Head of caudate nucleus (tissue), 42 donors: ENCODE results near the gene MTM1.

Experiments
- DNase-seq, 42 donors: peaks; one replicate each; pipeline versions ENCODE4 v3.0.0 to v3.0.0-alpha.2; 2020 to 2021; ENCODE audit warnings: mixed read lengths in 7 of 42
- intact Hi-C: fragments of 100-400 bp; cut with DNase I; formaldehyde crosslinking; loops from one replicate; pipeline ENCODE4 v1.15.0; 2022

MTM1 gene

DNA sequence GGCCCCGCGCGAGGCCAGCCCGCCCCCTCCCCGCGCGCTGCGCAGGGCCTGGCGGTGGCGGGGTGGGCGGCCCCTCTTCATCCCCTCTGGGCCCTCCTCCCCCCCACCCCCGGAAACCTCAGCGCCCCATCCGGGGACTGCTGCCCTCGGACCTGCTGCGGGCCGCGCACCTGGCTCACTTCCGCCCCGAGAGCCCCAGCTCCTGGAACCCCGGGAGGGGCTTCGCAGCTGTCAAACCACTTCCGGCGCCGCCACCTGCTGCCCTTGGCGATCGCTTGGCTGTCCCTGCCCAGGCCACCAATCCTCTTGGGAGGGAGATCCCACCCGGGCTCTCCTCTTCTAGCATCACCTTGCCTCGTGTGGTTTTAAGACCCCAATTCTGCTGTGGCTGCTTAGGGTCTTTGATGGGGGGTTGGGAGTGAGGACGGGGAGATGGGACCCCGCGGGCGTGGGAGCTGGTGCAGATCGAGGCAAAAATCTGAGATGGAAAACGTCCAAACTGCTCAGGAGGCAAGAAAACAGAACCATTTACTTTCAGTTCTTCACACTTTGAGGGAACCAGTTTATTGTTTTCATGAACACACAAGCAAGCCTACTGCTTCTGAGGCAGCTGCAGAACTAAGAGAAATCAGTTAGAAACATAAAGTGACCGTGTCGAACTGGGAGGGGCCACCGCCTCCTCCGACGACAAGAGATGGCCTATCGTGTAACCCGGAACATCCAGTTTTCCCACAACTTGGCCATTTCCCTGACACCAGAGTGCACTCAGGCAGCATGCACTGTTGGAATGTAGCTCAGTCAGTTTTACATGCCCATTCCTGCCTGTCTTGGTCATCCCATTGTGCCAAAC, 125.5 kb downstream of the MTM1 start:
- peak in 28 of 42 donors; percentile 4 to 58 (median 28) for DNase-seq
- intact Hi-C loops: no loop called here

DNA sequence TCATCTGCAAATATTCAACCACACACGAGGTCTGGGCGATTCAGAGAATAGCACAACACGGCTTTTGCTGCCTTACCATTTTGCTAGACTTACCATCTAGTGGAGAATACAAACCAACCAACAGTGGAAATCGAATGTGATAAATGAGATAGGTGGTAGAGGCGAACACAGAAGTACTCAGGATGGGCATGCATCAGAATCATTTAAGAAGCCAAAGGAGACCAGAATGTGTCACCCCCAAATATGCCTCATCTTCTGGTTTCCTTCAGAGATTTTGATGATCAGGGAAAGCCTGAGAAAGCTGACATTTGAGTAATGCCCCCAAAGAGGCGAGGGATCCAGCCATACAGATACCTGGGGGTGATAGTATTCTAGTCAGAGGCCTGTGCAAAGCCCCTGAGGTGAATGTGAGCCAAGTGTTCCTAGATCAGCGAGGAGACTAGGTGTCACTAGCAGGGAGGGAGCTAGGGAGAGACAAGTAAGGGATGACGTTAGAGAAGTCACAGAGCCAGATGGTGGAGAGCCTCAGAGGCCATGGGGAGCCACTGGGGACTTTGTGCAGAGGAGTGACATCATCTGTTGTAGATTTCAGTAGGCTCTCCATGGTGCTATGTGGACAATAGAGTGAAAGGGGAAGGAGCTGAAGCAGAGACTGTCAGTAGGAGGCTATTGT, 126.5 kb downstream of the MTM1 start:
- intact Hi-C loops: no loop called here
- no peak for DNase-seq

DNA sequence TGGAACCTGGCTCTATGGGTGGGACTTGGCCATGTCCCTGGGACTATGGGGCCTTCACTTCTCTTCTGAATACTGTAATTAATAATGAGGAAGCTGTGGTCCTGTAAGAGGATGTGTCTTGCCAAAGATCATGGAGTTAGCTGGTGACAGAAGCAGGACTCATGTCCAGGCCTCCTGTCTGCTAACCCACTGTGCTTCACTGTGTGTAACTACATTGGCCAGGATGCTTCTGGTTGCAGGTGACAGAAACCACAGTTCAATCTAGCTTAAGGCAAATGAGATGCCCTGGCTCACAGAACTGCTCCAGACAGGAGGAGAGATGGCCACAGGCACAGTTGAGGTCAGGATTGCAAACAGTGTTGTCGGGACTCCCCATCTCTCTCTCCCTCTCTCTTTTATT, 127.9 kb downstream of the MTM1 start:
- intact Hi-C loops: no loop called here
- no peak for DNase-seq

- DNase-seq: no peak
- intact Hi-C loops: no loop called here
These were observed 128.4 kb downstream of the MTM1 start for GRCh38 chrX:150696866-150697265.

GRCh38 chrX:150697641-150698040, 129.2 kb downstream of the MTM1 start:
- intact Hi-C loops: no loop called here

DNA sequence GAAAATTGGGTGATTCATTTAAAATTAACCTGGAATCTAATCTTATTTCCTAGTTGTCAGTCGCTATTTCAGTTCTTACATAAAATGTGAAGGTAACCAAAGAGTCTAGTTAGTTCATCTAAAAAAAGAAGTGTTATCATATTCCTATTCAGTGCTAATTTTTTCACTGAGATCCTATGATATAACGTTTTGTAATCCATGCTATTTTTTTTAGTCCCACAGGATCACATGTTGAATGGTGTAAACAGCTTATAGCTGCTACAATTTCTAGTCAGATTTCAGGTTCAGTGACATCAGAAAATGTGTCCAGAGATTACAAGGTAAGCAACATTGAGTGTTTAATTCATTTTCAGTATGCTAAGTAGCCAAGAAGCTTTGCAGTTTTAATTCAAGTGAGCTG, 130.6 kb downstream of the MTM1 start:
- no peak for DNase-seq
- intact Hi-C loops: no loop called here

More at GRCh38 chrX:150697641-150698040, 129.2 kb downstream of the MTM1 start:
- DNase-seq: no peak

DNA sequence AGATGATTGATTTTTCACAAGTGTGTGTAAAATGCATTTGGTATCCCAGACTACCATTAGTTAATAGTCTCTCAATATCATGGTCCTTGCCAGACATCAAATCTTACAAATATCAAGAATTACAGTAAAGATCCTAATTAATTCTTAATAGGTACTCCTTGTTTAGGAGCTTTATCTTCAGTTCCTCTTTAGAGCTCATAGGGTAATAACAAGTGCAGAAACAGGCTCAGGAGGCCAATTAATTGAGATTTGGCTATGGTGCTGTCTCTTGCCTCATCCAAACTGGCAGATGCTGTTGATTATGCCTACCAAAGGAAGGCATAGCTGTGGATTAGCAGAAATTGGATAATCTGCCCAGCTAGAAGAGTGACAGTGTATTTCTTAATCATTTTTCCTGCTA, 131.7 kb downstream of the MTM1 start:
- DNase-seq: no peak
- intact Hi-C loops: no loop called here

- DNase-seq: no peak
- intact Hi-C loops: no loop called here
These were observed 133.0 kb downstream of the MTM1 start for GRCh38 chrX:150701377-150701776.

DNA sequence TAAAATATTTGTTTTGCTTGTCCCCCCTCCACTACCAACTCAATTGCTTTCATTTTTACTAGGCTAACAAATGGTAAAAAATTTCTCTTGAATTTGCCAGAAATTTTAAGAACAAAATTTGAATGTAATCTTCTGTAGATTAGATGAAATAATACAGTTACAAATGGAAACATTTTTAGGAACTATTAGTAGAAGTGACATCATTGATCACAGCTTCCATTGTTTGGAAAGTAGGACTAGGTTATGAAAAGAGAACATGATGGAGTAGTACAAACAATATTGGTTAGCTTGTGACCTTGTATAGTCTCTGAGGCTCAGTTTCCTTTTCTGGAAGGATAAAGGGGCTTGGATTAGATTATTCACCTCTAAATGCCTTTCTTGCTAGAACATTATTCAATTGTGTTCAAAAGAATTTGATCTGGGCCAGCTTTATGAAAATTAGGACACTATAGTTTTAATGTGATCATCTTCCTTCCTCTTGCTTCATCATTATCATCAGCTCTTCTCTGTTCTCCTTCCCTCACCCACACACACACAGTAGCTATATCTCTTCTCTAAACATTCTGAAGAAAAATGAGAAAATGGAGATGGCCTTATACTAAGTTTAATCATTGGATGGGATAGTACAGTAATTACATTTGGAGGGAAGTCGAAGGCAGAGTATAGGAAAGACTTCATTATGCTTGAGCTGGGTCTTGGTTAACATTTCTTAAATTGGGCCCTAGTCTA, 134.7 kb downstream of the MTM1 start:
- no peak for DNase-seq
- intact Hi-C loops: no loop called here

DNA sequence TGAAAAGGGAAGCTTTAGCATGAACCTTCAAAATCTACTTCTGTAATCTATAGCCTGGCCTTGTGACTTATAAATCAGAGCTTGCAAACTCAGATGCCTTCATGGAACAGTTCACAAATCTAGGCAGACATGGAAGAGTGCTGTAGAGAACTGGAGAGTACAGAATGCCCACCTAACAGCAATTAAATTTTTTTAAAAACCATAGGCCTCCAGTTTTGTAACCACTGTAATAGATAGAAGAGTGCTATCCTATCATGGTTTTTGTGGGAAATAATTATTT, 135.2 kb downstream of the MTM1 start:
- intact Hi-C loops: no loop called here
- no peak for DNase-seq

DNA sequence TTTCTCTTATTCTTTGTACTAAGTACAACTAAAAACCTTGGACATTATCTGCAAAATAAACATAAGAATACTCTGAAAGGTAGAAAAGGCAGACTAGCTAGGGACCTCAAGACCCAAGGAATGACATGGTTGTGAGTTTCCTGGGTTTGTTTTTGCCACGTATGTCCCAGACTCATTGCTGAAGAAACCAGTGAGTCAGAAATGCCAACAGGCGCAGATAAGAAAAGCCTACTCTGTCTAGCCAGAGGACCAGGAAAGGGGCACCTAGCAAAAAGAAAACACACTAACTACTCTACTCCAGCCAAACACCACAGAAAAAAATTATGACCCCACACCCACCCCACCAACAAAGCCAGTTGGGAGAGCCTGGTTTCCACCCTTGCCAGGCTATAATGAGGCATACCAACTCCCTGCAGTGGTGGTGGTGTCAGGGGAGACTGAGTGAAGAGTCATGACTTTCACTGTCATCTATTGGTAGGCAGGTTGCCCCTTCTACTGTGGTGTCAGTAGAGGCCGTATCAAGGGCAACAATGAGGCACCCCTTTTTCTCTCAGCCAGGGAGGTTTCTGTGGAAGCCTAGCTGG, 135.7 kb downstream of the MTM1 start:
- intact Hi-C loops: no loop called here

DNA sequence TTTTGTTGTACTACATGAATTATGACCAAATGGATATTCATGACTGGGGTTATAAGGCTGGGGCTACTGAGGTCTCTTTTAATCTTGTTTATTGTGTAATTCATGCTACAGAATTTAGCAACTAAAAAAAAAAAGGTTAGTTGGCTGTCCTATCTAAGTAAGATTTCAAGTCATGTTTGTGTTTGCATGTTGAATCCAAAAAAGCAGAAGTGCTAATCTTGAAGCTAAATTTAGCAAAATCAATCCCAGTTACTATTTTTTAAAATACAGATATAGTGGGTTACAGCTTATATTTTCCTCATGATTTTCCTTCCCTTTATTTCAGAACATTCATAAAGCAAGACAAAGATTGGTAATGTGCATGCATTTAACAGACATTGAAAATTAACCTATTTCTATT, 144.2 kb downstream of the MTM1 start:
- intact Hi-C loops: loop anchor here (10.0 kb wide), 1 partner anchor 748 kb away; no protein-coding TSS in a partner anchor
- no peak for DNase-seq

More for the DNA sequence above, 135.7 kb downstream of the MTM1 start:
- no peak for DNase-seq

DNA sequence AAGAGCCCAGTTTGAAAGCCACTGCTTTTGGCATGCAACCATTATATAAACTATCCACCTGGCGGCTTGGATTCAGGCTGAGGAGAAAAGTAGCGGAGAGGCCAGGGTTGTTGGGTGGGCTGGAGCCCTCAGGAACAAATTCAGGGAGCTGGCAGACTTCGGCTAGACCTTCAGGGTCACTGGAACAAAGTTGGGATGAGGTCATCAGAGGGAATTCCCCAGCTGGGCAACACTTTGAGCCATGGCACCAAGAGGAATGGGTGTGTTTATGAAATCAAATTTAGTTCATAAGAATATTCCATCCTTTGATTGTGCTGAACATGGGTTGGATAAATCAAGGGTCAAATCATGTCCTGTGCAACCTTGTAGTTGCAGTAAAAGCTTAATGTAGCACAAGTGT, 146.8 kb downstream of the MTM1 start:
- intact Hi-C loops: loop anchor here (10.0 kb wide), 1 partner anchor 750 kb away; no protein-coding TSS in a partner anchor
- no peak for DNase-seq

- DNase-seq: no peak
- intact Hi-C loops: loop anchor here (10.0 kb wide), 1 partner anchor 755 kb away; no protein-coding TSS in a partner anchor
These were observed 151.2 kb downstream of the MTM1 start for GRCh38 chrX:150719621-150720020.
